VCaP (cell line): ENCODE measurements around the gene KCNE4.
"Not testable (repeated sequence)": the region's sequence is repeated elsewhere in the genome, so short reads cannot be mapped to it uniquely, and the experiment has no call there.

Experiments used
- H3K27ac ChIP-seq: fragments of 450-650 bp; 2 replicates; pipeline ENCODE4 v1.5.1; 2017
- CTCF ChIP-seq: fragments of 450-650 bp; conservative IDR thresholded peaks from 2 replicates; pipeline ENCODE4 v1.5.1; 2017; ENCODE audit warnings: mild to moderate bottlenecking, moderate library complexity

Gene KCNE4

DNA sequence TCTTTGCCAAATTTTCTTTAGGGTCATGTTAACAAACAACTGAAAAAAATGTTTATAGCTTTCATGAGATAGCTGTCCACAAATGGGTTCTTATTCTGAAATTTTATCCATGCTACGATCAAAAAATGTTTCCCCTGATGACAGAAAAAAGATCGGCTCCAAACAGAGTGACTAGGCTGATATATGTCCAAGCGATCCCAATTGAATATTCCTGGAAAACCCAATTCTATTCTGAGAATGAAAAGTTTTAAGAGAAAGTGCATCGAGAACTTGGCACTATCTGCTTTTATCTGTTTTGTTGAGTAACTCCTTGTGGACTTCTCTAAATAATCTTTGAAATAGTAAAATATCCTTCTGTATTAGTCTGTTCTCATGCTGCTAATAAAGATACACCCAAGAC lies 19.1 kb downstream of the KCNE4 start:
- no peak for TF ChIP-seq CTCF
- no peak overlapping the region for H3K27ac ChIP-seq

DNA sequence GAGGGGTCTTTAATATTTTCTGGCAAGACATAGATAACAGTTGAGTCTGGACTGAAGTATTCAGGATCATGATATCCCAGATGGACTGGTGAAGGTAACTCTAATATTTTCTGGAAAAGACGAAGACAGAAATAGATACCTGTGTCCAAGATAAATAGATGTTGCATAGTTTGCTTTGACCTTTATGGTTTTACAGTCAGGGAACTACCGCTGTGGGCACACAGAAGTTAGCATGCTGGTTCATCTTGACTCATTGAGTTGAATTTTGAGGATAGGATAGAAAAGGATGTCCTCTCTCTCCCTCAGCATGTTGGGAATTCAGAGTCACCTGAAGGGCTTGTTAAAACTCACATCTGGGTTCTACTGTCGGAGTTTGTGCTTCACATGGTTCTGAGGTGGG lies 20.8 kb downstream of the KCNE4 start:
- no peak overlapping the region for H3K27ac ChIP-seq
- TF ChIP-seq CTCF = no peak

DNA sequence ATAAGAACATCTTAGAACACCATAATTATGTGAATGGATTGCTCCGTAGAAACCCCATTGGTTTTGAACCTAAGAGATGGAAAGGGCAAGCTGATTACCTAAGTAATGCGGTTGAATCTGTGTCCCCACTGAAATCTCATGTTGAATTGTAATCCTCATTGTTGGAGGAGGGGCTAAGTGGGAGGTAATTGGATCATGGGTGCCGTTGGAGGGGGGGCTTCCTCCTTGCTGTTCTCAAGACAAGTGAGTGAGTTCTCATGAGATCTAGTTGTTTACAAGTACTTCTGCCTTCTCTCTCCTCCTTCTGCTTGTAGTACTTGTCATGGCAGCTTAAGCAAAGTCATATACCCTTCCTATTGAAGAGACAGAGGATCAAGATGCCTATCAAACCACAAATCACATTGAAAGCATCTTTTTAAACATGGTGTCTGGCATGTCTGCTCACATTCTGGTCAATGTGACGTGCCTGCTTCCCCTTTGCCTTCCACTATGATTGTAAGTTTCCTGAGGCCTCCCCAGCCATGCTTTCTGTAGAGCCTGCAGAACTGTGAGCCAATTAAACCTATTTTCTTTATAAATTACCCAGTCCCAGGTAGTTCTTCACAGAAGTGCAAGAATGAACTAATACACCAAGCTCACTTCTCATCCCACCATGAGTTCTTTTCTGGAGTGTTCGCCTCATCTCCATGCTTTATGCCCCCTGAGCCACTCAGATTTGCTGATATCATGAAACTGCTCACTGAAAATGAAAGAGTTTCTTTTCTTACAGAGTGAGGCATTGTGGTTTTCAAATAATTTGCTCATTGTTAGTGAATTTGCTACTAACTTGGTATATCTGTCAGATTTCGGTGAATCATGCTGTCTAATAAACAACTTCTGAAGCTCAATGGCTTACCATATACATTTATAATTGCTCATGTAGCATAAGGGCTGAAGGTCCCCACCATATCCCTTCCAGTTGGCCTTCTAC lies 23.6 kb downstream of the KCNE4 start:
- no peak overlapping the region for H3K27ac ChIP-seq
- no peak for TF ChIP-seq CTCF

DNA sequence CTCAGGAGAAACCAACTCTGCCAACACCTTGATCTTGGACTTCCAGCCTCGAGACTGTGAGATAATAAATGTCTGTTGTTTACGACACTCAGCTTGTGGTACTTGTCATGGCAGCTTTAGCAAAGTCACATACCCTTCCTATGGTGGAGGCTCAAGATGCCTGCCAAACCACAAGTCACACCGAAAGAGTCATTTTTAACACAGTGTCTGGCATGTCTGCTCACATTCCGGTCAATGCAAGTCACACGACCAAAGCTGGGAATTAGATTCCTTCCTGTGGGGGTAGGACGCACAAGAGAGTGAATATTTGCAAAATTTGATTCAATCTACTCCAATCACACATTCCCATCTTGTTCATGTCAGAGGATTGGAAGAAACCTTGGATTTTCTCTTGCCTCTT lies 24.6 kb downstream of the KCNE4 start:
- no peak overlapping the region for H3K27ac ChIP-seq
- TF ChIP-seq CTCF = no peak

- no peak overlapping the region for H3K27ac ChIP-seq
- TF ChIP-seq CTCF = no peak
These were observed 26.5 kb downstream of the KCNE4 start for GRCh38 chr2:223078482-223078881.

DNA sequence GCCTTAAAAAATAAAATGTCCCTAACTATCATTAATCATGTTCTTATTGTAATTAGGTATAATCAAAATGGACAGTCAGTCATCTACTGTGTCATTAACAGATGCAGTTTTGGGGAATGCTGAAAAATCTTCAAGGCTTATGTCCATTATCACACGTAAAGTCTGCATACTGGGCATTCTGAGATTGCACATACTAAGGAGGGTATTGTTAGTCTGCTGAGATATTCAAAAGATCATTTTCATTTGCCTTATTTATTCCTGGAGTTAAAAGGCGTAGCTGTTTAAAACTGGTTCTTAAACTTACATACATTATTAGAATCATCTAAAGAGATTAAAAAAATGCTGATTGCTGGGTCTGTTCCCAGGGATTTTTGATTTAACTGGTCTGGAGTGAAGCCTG lies 27.4 kb downstream of the KCNE4 start:
- TF ChIP-seq CTCF = no peak
- no peak overlapping the region for H3K27ac ChIP-seq

GRCh38 chr2:223079925-223080324 lies 27.9 kb downstream of the KCNE4 start:
- TF ChIP-seq CTCF = no peak
- no peak overlapping the region for H3K27ac ChIP-seq

- H3K27ac ChIP-seq = not testable (repeated sequence)
These were observed 28.9 kb downstream of the KCNE4 start for GRCh38 chr2:223080790-223081360.
